K562 (cell line): Measurements from ENCODE around the gene CCL2. TPM values are rescaled to one million over a fixed set of nuclear protein-coding genes. Genes with fewer than 3 reads are reported as not detected.

Experiments used
- ATAC-seq: fragments of 200-7000 bp; cut with Tn5 transposase; 3 replicates; pipeline ENCODE4 v1.9.1; 2020; ENCODE audit warnings: moderate library complexity
- BruUV-seq: library from RNA; stranded (reverse); fragments of 400-500 nt; replicated peaks from 2 replicates; lab custom pipeline; 2021; lab: Mats Ljungman, UMichigan
- CTCF ChIA-PET: fragments of 300-600 bp; formaldehyde crosslinking; extraction: SDS; loops from one replicate; lab custom pipeline; 2021; ENCODE audit warnings: low intra/inter-chr PET ratio; lab: Yijun Ruan, JAX
- POLR2A ChIA-PET: fragments of 300-600, 350-650 bp; sonication (Branson Sonifier 250); formaldehyde crosslinking; extraction: SDS; loops from one replicate; lab custom pipeline; 2021; ENCODE audit warnings: antibody characterized with exemption, inconsistent platforms; lab: Yijun Ruan, JAX
- DNase-seq, 4 experiments: peaks; one replicate each; pipeline versions ENCODE4 v3.0.0 to v3.0.0-alpha.2; 2011 to 2018; ENCODE audit warnings: low spot score in 3 of 4, mixed read lengths in 3 of 4; ENCODE audit errors: extremely low read depth in 1 of 4
- FAIRE-seq: peaks from 2 replicates; lab custom pipeline; 2011; peaks lifted over from hg19 to GRCh38; lab: Jason Lieb, UNC
- H2AFZ ChIP-seq: 2 replicates; pipeline ENCODE4 v1.6.0; 2011; ENCODE audit warnings: low read depth, low read length, control low read depth, inconsistent platforms
- H3K27ac ChIP-seq: fragments of 200-600 bp; 3 replicates; pipeline ENCODE4 v1.8.0; 2011; ENCODE audit warnings: low read depth, mild to moderate bottlenecking, control low read depth, inconsistent platforms, low read length, moderate library complexity, mixed read lengths; ENCODE audit errors: extremely low read depth
- H3K27me3 ChIP-seq, 2 experiments: fragments of 300-600 bp in 1 of 2; 2 replicates in 1 of 2; 3 replicates in 1 of 2; pipeline versions ENCODE4 v1.6.0 to v1.8.0; 2011; ENCODE audit warnings: inconsistent platforms in 2 of 2, low read length in 2 of 2, mild to moderate bottlenecking in 1 of 2, mixed read lengths in 1 of 2, moderate library complexity in 1 of 2; ENCODE audit not compliant: control insufficient read depth in 2 of 2, insufficient read depth in 2 of 2
- H3K36me3 ChIP-seq: fragments of 300-600 bp; 3 replicates; pipeline ENCODE4 v1.8.0; 2011; ENCODE audit warnings: mild to moderate bottlenecking, low read length, inconsistent platforms; ENCODE audit not compliant: control insufficient read depth, insufficient read depth
- H3K4me1 ChIP-seq, 2 experiments: fragments of 200-600 bp in 1 of 2; replicated peaks in 1 of 2; 2 replicates in 1 of 2; 3 replicates in 1 of 2; pipeline versions ENCODE4 v1.5.1 to v1.8.0; 2011; ENCODE audit warnings: inconsistent platforms in 2 of 2, low read length in 2 of 2, mild to moderate bottlenecking in 1 of 2, mixed read lengths in 1 of 2, moderate library complexity in 1 of 2; ENCODE audit not compliant: control insufficient read depth in 2 of 2, insufficient read depth in 2 of 2
- H3K4me2 ChIP-seq: 2 replicates; pipeline ENCODE4 v1.6.1; 2011; ENCODE audit warnings: low read length, control low read depth, inconsistent platforms, mixed read lengths; ENCODE audit not compliant: insufficient read depth
- H3K4me3 ChIP-seq: fragments of 200-600 bp; sonication (generic), shearing (Covaris generic); 2 replicates; pipeline ENCODE4 v1.5.1; 2016; ENCODE audit warnings: control low read depth, inconsistent platforms
- H3K79me2 ChIP-seq: fragments of 200-600 bp; 3 replicates; pipeline ENCODE4 v1.8.0; 2011; ENCODE audit warnings: low read length, inconsistent platforms; ENCODE audit not compliant: control insufficient read depth, insufficient read depth
- H3K9ac ChIP-seq, 2 experiments: 2 replicates each; pipeline versions ENCODE4 v1.6.0 to v1.6.1; 2011; ENCODE audit warnings: low read depth in 2 of 2, low read length in 2 of 2, control low read depth in 1 of 2, inconsistent platforms in 1 of 2, mild to moderate bottlenecking in 1 of 2, mixed read lengths in 1 of 2; ENCODE audit not compliant: insufficient read depth in 1 of 2
- H3K9me1 ChIP-seq: one replicate; pipeline ENCODE4 v1.6.0; 2011; ENCODE audit warnings: inconsistent platforms, mild to moderate bottlenecking, low read length, moderate library complexity; ENCODE audit not compliant: control insufficient read depth, insufficient read depth
- H3K9me3 ChIP-seq: replicated peaks from 2 replicates; pipeline ENCODE4 v1.5.1; 2011; ENCODE audit warnings: low read depth, low read length, inconsistent platforms; ENCODE audit not compliant: control insufficient read depth, insufficient read depth
- H4K20me1 ChIP-seq: replicated peaks from 2 replicates; pipeline ENCODE4 v1.6.1; 2011; ENCODE audit warnings: low read length, inconsistent platforms, mixed read lengths; ENCODE audit not compliant: control insufficient read depth, insufficient read depth
- FOXM1 ChIP-seq, 2 experiments: fragments of 450-650 bp in 1 of 2; sonication (generic) in 1 of 2; formaldehyde crosslinking in 1 of 2; IDR thresholded peaks; 2 replicates each; pipeline versions ENCODE4 v1.6.1 to v1.9.0; 2017 to 2022; ENCODE audit warnings: low read depth in 2 of 2, mild to moderate bottlenecking in 2 of 2, missing genetic modification reagents in 1 of 2, moderate library complexity in 1 of 2
- GTF2A2 ChIP-seq: IDR thresholded peaks from 2 replicates; pipeline ENCODE4 v1.6.1; 2016; ENCODE audit warnings: mild to moderate bottlenecking, missing genetic modification characterization, missing compliant biosample characterization
- HDAC2 ChIP-seq: fragments of 450-650 bp; IDR thresholded peaks from 2 replicates; pipeline ENCODE4 v1.6.1; 2016; ENCODE audit warnings: mild to moderate bottlenecking
- NCOA2 ChIP-seq, 2 experiments: fragments of 450-650 bp; IDR thresholded peaks; 2 replicates each; pipeline ENCODE4 v1.6.1; 2018; ENCODE audit warnings: mild to moderate bottlenecking in 2 of 2, moderate library complexity in 1 of 2; ENCODE audit not compliant: partially characterized antibody in 2 of 2
- RHOXF2B ChIP-seq: fragments of 250-450 bp; sonication (Bioruptor Pico); conservative IDR thresholded peaks from 2 replicates; pipeline ENCODE4 v1.5.1; 2021
- SMARCE1 ChIP-seq: fragments of 450-650 bp; IDR thresholded peaks from 2 replicates; pipeline ENCODE4 v1.7.1; 2016; ENCODE audit warnings: mild to moderate bottlenecking
- SP2 ChIP-seq: IDR thresholded peaks from 2 replicates; pipeline ENCODE4 v1.6.1; 2011; ENCODE audit warnings: mild to moderate bottlenecking, low read depth, low read length, moderate library complexity; ENCODE audit not compliant: poor library complexity, severe bottlenecking; ENCODE audit errors: extremely low read depth
- SRSF3 ChIP-seq: fragments of 200-400 bp; formaldehyde crosslinking; IDR thresholded peaks from 2 replicates; pipeline ENCODE4 v1.6.1; 2016; ENCODE audit warnings: mild to moderate bottlenecking, low read length, moderate library complexity; ENCODE audit not compliant: insufficient read depth
- TEAD2 ChIP-seq: fragments of 450-650 bp; IDR thresholded peaks from 2 replicates; pipeline ENCODE4 v1.6.1; 2016; ENCODE audit warnings: missing genetic modification characterization, control low read depth, missing compliant biosample characterization
- TRIM25 ChIP-seq: fragments of 450-650 bp; IDR thresholded peaks from 2 replicates; pipeline ENCODE4 v1.7.0; 2016; ENCODE audit warnings: borderline replicate concordance
- ZC3H11A ChIP-seq: IDR thresholded peaks from 2 replicates; pipeline ENCODE4 v1.6.1; 2012; ENCODE audit warnings: low read depth, low read length, improper control_type of control experiment
- ZNF384 ChIP-seq: IDR thresholded peaks from 2 replicates; pipeline ENCODE4 v1.6.1; 2012; ENCODE audit warnings: low read depth, low read length, improper control_type of control experiment
- WGBS: fragments of 100-300 bp; shearing (Covaris generic); methylation state at CpG from one replicate; pipeline ENCODE4 v1.1.6; 2016; ENCODE audit warnings: low coverage, mixed read lengths; ENCODE audit not compliant: insufficient coverage; ENCODE audit errors: missing lambda C conversion rate; 5-methylcytosine and 5-hydroxymethylcytosine counted together
- in situ Hi-C: fragments of 300-500 bp; cut with MboI; formaldehyde crosslinking; loops from 4 replicates; pipeline ENCODE4 v1.15.0; 2018; ENCODE audit warnings: inconsistent platforms, mixed read lengths
- intact Hi-C: fragments of 100-400 bp; cut with micrococcal nuclease; formaldehyde crosslinking; loops from 2 replicates; pipeline ENCODE4 v1.14.2; 2022
- polyA plus RNA-seq, 8 experiments: library from polyadenylated mRNA; depleted of rRNA in 4 of 8; stranded (reverse) in 5 of 8; unstranded in 3 of 8; fragments of >200 nt; fragmentation: Nextera tagmentation in 2 of 8; fragmentation: Illumina TruSeq in 1 of 8; extraction: Ambion mirVana in 2 of 8; extraction: Trizol in 1 of 8; gene quantifications; 2 replicates each; pipeline versions ENCODE4 v1.2.1 to v1.2.3, GENCODE V29; 2011 to 2014; ENCODE audit warnings: inconsistent platforms in 1 of 8, missing spikeins in 1 of 8
- total RNA-seq, 7 experiments: library from RNA; depleted of rRNA in 6 of 7; stranded (reverse); fragments of >200 nt in 6 of 7; fragmentation: Illumina TruSeq in 2 of 7; extraction: Trizol in 2 of 7; gene quantifications; 2 replicates each; pipeline versions ENCODE4 v1.2.1 to v1.2.3, GENCODE V29; 2011 to 2021; ENCODE audit warnings: low replicate concordance in 1 of 7

Gene CCL2
- total and polyA plus RNA-seq, 9 of the 15 experiments (the other 6 are each of a cell fraction or from before 2014, with no cell fraction given) = 0.54 to 5.4 (median 0.88) TPM

- in situ Hi-C loops = no loop called here
- no peak overlapping the region for H3K27ac ChIP-seq
- H2AFZ ChIP-seq = no peak overlapping the region
- TF ChIP-seq TEAD2 (tag) = no peak
- TF ChIP-seq, all 486 proteins: peak for 0
- Histone ChIP-seq H3K36me3 (no peaks in the 10 kb centered on the region), H3K9me1 (no peaks in the 10 kb centered on the region), H4K20me1 (no peaks in the 10 kb centered on the region), H3K9ac (no peak overlapping the region), H3K79me2 (no peaks in the 10 kb centered on the region), H3K4me3 (no peak overlapping the region), H3K4me1 (no peaks in the 10 kb centered on the region), H3K4me2 (no peak overlapping the region), H3K27me3 (no peaks in the 10 kb centered on the region; a peak in 1 of 5 replicates), H3K9me3 (no peaks in the 10 kb centered on the region)
- intact Hi-C loops = no loop called here
- WGBS = 0% methylated on average over 3 of the region's 3 CpGs
- DNase-seq (no peak), FAIRE-seq (no peak), ATAC-seq (no peak)
- CTCF ChIA-PET = no interaction called here
- POLR2A ChIA-PET = no interaction called here
- BruUV-seq = no TSS peak
These were observed 27.4 kb upstream of the CCL2 start for GRCh38 chr17:34227707-34228106.

GRCh38 chr17:34228781-34229180 is 26.3 kb upstream of the CCL2 start:
- TF ChIP-seq NCOA2 (IDR thresholded peaks at IDR 0.05; ENCODE audit: partially characterized antibody in 2 of 2) (no peak), TRIM25 (no peak), RHOXF2B (CRISPR knock-in tag) (no peak), GTF2A2 (tag) (no peak), HDAC2 (no peak), ZC3H11A (no peak), SMARCE1 (no peak), SP2 (no peak), ZNF384 (no peak), SRSF3 (no peak), FOXM1 (IDR thresholded peaks at IDR 0.05; ENCODE audit: low read depth) (no peak), FOXM1 (CRISPR knock-in tag; IDR thresholded peaks at IDR 0.05; ENCODE audit: low read depth) (no peak)
- no peaks in the 10 kb centered on the region for H3K9me3 ChIP-seq
- FAIRE-seq = no peak
- H3K4me2 ChIP-seq = no peak overlapping the region
- BruUV-seq = no TSS peak
- intact Hi-C loops = no loop called here
- no peak for DNase-seq
- in situ Hi-C loops = no loop called here
- H3K9ac ChIP-seq = no peak overlapping the region
- ChIA-PET POLR2A (no interaction called here), CTCF (no interaction called here)
- no peaks in the 10 kb centered on the region for H3K79me2 ChIP-seq
- no peak overlapping the region for H2AFZ ChIP-seq
- 3% methylated on average over 4 of the region's 4 CpGs for WGBS
- no peaks in the 10 kb centered on the region for H3K4me1 ChIP-seq
- H3K4me3 ChIP-seq = no peak overlapping the region
- H3K27ac ChIP-seq = no peak overlapping the region
- no peaks in the 10 kb centered on the region; a peak in 1 of 5 replicates for H3K27me3 ChIP-seq
- no peaks in the 10 kb centered on the region for H4K20me1 ChIP-seq
- no peaks in the 10 kb centered on the region for H3K36me3 ChIP-seq
- no peak for ATAC-seq
- H3K9me1 ChIP-seq = no peaks in the 10 kb centered on the region
